Liver (tissue), 3 donors: Measurements from ENCODE around the gene LRRC47.

Experiments
- CTCF ChIP-seq: fragments of 150-350 bp; IDR thresholded peaks from 2 replicates; pipeline ENCODE4 v1.5.1; 2017; ENCODE audit warnings: improper control_type of control experiment, low read depth, low read length; ENCODE audit not compliant: missing input control
- EGR1 ChIP-seq, 2 donors: IDR thresholded peaks; 2 replicates each; pipeline ENCODE4 v1.6.1; 2016 to 2018; ENCODE audit warnings: antibody characterized with exemption in 2 of 2, low read depth in 2 of 2
- MAX ChIP-seq: IDR thresholded peaks from 2 replicates; pipeline ENCODE4 v1.6.1; 2016; ENCODE audit warnings: antibody characterized with exemption
- RAD21 ChIP-seq, 2 donors: IDR thresholded peaks; 2 replicates each; pipeline ENCODE4 v1.6.1; 2016; ENCODE audit warnings: antibody characterized with exemption in 2 of 2, mild to moderate bottlenecking in 2 of 2
- REST ChIP-seq: IDR thresholded peaks from 2 replicates; pipeline ENCODE4 v1.6.1; 2016; ENCODE audit warnings: antibody characterized with exemption, mild to moderate bottlenecking
- TAF1 ChIP-seq: conservative IDR thresholded peaks from 2 replicates; pipeline ENCODE4 v1.6.1; 2016; ENCODE audit warnings: antibody characterized with exemption, mild to moderate bottlenecking
- YY1 ChIP-seq: IDR thresholded peaks from 2 replicates; pipeline ENCODE4 v1.6.1; 2016; ENCODE audit warnings: antibody characterized with exemption, mild to moderate bottlenecking
- donor health status: healthy.
- donor health status: healthy.

GRCh38 chr1:3768811-3769390, 27.4 kb downstream of the LRRC47 start:
- TF ChIP-seq CTCF, result no peak
- no peak for TF ChIP-seq RAD21 (IDR thresholded peaks at IDR 0.05)
- TF ChIP-seq REST, result no peak
- TF ChIP-seq EGR1 (IDR thresholded peaks at IDR 0.05; ENCODE audit: low read depth in 2 of 2), result no peak
- no peak for TF ChIP-seq MAX
- TF ChIP-seq YY1, result no peak
- no peak for TF ChIP-seq TAF1
